Neural crest cell (in vitro differentiated cells): ENCODE data around the gene ZNF10. TPM values are rescaled to one million over a fixed set of nuclear protein-coding genes. Genes with fewer than 3 reads are reported as not detected.

Source experiments
- DNase-seq: peaks from one replicate; pipeline ENCODE4 v3.0.0; 2021; ENCODE audit warnings: low read depth, mixed read lengths, low spot score
- H3K27ac Mint-ChIP-seq: one replicate; pipeline ENCODE4 v1.8.0; 2021; ENCODE audit warnings: mild to moderate bottlenecking, mixed read lengths; ENCODE audit not compliant: unreplicated experiment
- H3K27me3 Mint-ChIP-seq: 2 replicates; pipeline ENCODE4 v1.8.0; 2021; ENCODE audit warnings: low read depth, mild to moderate bottlenecking, mixed read lengths
- H3K36me3 Mint-ChIP-seq: 2 replicates; pipeline ENCODE4 v1.8.0; 2021; ENCODE audit warnings: low read depth, mild to moderate bottlenecking, mixed read lengths
- H3K4me1 Mint-ChIP-seq: 2 replicates; pipeline ENCODE4 v1.8.0; 2021; ENCODE audit warnings: mixed read lengths
- H3K4me3 Mint-ChIP-seq: one replicate; pipeline ENCODE4 v1.8.0; 2021; ENCODE audit warnings: mild to moderate bottlenecking, mixed read lengths
- H3K9me3 Mint-ChIP-seq: 2 replicates; pipeline ENCODE4 v1.8.0; 2021; ENCODE audit warnings: mixed read lengths
- total RNA-seq: library from RNA; stranded (reverse); gene quantifications from 2 replicates; pipeline ENCODE4 v1.2.1, GENCODE V29; 2021
- TF ChIP-seq, protein P1 (sequence below): fragments of 200-600 bp; sonication (generic); conservative IDR thresholded peaks from 2 replicates; pipeline ENCODE4 v1.5.0; 2021; ENCODE audit warnings: antibody characterized with exemption, mild to moderate bottlenecking

Gene ZNF10
- total RNA-seq, 1 donor from 2014 or later: 14.7 TPM

DNA sequence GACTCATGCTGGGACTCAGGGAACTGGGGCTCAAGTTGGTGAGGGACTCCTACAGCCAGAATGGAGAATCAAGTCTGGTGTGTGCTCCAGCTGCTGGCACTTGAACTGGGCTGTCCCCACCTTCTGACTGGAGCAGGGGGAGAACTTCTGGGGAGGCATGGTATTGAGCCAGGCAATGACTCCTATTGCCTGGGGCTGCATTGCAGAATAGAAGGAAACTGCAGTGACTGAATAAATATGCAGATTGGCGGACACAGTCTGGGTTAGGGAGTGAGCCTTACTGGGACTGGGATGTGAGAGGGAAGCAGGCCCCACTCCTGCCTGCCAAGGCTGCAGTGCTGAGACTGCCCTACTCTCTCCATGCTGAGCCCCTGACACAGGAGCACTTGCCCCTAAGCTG is 42.1 kb downstream of the ZNF10 start:
- Mint-ChIP-seq H3K36me3 (peaks cover 6% of the 10 kb centered on the region), H3K27me3 (no peaks in the 10 kb centered on the region), H3K9me3 (peaks cover 22% of the 10 kb centered on the region), H3K4me3 (no peak overlapping the region), H3K27ac (no peak overlapping the region), H3K4me1 (no peaks in the 10 kb centered on the region)
- no peak for DNase-seq
- TF ChIP-seq, protein P1, sequence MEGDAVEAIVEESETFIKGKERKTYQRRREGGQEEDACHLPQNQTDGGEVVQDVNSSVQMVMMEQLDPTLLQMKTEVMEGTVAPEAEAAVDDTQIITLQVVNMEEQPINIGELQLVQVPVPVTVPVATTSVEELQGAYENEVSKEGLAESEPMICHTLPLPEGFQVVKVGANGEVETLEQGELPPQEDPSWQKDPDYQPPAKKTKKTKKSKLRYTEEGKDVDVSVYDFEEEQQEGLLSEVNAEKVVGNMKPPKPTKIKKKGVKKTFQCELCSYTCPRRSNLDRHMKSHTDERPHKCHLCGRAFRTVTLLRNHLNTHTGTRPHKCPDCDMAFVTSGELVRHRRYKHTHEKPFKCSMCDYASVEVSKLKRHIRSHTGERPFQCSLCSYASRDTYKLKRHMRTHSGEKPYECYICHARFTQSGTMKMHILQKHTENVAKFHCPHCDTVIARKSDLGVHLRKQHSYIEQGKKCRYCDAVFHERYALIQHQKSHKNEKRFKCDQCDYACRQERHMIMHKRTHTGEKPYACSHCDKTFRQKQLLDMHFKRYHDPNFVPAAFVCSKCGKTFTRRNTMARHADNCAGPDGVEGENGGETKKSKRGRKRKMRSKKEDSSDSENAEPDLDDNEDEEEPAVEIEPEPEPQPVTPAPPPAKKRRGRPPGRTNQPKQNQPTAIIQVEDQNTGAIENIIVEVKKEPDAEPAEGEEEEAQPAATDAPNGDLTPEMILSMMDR: no peak

DNA sequence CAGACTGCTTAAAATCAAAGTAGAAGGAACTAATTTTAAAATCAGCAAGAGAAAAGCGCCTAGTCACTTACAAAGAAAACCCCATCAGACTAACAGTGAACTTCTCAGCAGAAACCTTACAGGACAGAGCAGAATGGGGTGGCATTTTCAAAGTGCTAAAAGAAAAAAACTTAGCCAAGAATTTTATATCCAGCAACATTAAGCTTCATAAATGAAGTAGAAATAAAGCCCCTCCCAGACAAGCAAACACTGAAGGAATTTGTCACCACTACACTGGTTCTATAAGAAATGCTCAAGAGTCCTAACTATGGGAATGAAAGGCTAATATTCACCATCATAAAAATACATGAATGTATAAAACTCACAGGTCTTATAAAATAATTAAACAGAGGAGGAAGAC is 44.5 kb downstream of the ZNF10 start:
- no peaks in the 10 kb centered on the region for H3K4me1 Mint-ChIP-seq
- TF ChIP-seq, protein P1: no peak
- DNase-seq: no peak
- peaks cover 11% of the 10 kb centered on the region for H3K36me3 Mint-ChIP-seq
- H3K27ac Mint-ChIP-seq: no peak overlapping the region
- peaks cover 27% of the 10 kb centered on the region for H3K9me3 Mint-ChIP-seq
- H3K4me3 Mint-ChIP-seq: no peak overlapping the region
- no peaks in the 10 kb centered on the region for H3K27me3 Mint-ChIP-seq

DNA sequence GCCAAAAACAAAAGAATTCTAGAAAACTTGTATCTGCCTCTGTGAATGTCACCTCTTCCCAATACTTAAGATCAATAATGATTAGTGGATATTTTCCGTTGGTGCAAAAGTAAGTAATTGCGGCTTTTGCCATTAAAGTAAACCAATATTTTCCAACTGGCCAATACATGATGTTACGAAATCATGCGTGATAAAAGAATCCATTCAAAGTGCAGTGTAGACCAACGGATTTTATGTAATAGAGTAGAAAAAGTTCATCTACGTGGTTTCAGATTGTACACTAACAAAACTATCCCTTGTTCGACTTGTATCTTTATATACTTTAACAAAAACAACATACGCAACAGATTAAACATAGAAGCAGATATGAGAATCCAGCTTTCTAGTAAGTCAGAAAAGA is 50.2 kb downstream of the ZNF10 start:
- Mint-ChIP-seq H3K9me3 (peaks cover 47% of the 10 kb centered on the region), H3K27me3 (no peaks in the 10 kb centered on the region)
- TF ChIP-seq, protein P1: no peak

DNA sequence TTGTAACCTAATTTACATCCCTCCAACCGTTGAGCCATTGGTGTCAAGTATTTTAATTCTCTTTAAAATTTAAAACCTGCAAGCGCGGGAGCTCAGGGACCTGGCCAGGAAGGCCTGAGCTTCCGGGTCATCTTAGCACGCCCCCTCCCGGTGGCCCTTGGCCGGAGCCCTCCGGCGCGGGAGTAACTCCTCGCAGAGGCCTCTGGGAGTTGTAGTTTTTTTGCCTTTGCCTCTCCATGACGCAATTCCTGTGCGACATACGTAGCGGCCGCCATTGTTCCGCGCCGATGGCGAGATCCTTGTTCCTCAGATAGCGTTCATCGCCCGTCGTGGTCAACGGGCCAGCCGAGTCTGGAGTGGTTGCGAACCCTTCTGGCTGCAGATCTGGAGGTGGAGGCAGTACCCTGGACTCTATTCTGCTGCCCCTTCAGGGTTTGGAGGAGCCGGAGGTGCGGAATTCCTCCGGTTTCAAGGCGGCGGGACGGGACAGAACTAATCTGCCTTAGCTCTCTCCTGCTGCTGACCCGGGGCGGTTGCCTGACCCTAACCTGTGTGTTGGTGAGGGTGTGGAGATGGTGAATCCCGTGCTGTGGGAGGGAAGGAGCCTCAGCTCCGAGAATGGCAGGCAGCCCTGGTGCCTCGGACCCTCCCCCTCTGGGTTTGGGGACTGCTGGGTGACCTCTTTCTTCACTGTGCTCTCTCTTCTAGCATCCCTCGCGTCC is 51.0 kb downstream of the ZNF10 start, which contains the start of gene ZNF268:
ZNF268 (plus strand) TSS at position 258 of the 722 bp plus-strand sequence. CDS start 503 bp downstream, outside the sequence.
- peak; percentile 94 for DNase-seq
- peaks cover 47% of the 10 kb centered on the region for H3K9me3 Mint-ChIP-seq
- TF ChIP-seq, protein P1: peak; percentile 87
- H3K27me3 Mint-ChIP-seq: no peaks in the 10 kb centered on the region
- H3K36me3 Mint-ChIP-seq: peaks cover 63% of the 10 kb centered on the region
- peak within 1 kb of the TSS; percentile 95 for H3K4me3 Mint-ChIP-seq
- H3K4me1 Mint-ChIP-seq: peaks cover 12% of the 10 kb centered on the region
- peak within 1 kb of the TSS; percentile 99 for H3K27ac Mint-ChIP-seq

More for the DNA sequence above, 50.2 kb downstream of the ZNF10 start:
- H3K4me3 Mint-ChIP-seq: peak overlapping the region; percentile 65
- DNase-seq: no peak
- peaks cover 58% of the 10 kb centered on the region for H3K36me3 Mint-ChIP-seq
- H3K27ac Mint-ChIP-seq: no peak overlapping the region
- H3K4me1 Mint-ChIP-seq: peaks cover 12% of the 10 kb centered on the region

DNA sequence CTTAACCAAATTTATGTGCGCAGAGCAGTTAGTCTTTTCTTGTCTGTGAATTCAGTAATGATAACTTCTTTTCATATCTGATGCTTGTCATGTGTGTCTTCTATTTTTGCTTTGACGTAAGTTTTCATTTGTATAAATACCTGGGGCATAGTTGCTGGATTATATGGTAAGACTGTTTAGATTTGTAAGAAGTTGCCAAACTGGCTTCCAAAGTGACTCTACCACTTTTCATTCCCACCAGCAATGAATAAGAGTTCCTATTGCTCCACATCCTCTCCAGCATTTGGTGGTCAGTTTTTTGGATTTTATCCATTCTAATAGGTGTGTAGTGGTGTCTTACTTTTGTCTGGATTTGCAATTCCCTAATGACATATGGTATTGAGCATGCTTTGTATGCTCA is 59.7 kb downstream of the ZNF10 start:
- H3K4me1 Mint-ChIP-seq: no peaks in the 10 kb centered on the region
- TF ChIP-seq, protein P1: no peak

More for the DNA sequence above, 59.7 kb downstream of the ZNF10 start:
- no peak overlapping the region for H3K27ac Mint-ChIP-seq
- H3K36me3 Mint-ChIP-seq: peaks cover 98% of the 10 kb centered on the region
- H3K27me3 Mint-ChIP-seq: no peaks in the 10 kb centered on the region
- DNase-seq: no peak
- H3K9me3 Mint-ChIP-seq: peaks cover 46% of the 10 kb centered on the region
- no peak overlapping the region for H3K4me3 Mint-ChIP-seq
